Stimulated activated naive CD4-positive, alpha-beta T cell treated with Interleukin-2 at 50 U/mL for 16 hours (primary cell): ENCODE results near the gene PLEKHA1.

ENCODE experiments used
- DNase-seq: peaks from one replicate; lab custom pipeline; 2025; lab: John Stamatoyannopoulos, UW

PLEKHA1 gene

DNA sequence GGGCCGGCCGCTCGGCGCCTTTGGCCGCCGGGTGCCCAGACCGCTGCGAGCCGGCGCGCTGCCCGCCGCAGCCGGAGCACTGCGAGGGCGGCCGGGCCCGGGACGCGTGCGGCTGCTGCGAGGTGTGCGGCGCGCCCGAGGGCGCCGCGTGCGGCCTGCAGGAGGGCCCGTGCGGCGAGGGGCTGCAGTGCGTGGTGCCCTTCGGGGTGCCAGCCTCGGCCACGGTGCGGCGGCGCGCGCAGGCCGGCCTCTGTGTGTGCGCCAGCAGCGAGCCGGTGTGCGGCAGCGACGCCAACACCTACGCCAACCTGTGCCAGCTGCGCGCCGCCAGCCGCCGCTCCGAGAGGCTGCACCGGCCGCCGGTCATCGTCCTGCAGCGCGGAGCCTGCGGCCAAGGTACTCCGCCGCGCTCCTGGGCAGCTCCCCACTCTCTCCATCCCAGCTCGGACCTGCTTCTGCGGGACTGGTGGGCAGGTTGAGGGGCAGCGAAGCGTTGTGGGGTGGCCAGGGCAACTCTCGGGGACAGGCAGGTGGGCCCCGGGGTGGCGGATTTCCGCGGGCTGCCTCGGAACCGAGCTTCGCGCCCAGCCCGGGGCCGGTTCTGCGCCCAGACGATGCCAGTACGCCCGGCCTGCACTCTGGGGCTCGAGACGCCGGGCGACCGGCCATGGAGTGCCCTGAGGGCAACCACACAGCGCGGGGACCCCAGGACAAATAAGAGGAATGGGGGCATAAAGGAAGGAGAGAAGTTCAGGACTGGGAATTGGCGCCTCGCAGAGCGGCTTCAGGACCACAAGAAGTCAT is 87.4 kb downstream of the PLEKHA1 start:
- no peak for DNase-seq

DNA sequence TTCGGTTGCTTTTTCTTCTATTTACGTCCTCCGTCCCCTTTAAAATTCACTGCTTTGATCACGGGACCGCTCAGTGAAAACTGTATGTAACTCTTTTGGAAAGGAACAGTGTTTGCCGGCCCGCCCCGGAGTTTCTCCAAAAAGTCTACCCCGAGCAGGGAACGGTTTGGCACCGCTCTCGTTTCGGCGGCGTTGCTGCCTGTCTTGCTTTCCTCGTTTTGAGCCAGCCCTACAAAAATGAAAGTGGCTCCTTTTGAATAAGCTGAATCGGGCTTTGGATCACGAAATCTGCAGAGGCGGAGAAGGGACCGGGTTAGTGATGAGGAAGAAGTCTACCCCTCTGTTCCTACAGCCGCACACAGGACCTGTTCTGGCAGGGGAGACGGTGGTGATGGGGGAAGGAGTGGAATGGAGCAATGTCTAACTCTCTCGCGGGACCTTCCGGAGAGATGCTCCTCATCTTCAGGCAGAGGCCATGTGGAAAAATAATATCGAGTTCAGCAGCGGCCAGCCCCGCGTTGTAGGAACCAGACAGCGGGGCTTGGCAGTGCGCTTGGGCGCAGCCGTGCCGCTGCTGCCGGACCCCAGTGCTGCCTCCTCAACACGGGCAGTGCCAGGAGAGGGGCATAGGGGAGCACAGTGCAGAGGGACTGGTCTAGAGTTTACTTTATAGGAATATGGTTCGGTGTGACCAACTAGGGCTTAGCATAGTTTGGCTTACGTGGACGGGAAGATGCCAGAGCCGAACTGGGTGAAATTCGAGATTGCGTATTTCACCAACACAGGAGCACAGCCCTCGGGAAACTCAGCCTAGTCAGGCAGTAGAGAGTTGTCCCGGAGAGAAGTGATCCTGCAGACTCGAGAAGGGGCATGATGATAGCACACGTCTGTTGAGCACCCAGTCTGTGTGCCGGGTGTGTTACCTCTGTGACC is 88.3 kb downstream of the PLEKHA1 start:
- DNase-seq = no peak

DNA sequence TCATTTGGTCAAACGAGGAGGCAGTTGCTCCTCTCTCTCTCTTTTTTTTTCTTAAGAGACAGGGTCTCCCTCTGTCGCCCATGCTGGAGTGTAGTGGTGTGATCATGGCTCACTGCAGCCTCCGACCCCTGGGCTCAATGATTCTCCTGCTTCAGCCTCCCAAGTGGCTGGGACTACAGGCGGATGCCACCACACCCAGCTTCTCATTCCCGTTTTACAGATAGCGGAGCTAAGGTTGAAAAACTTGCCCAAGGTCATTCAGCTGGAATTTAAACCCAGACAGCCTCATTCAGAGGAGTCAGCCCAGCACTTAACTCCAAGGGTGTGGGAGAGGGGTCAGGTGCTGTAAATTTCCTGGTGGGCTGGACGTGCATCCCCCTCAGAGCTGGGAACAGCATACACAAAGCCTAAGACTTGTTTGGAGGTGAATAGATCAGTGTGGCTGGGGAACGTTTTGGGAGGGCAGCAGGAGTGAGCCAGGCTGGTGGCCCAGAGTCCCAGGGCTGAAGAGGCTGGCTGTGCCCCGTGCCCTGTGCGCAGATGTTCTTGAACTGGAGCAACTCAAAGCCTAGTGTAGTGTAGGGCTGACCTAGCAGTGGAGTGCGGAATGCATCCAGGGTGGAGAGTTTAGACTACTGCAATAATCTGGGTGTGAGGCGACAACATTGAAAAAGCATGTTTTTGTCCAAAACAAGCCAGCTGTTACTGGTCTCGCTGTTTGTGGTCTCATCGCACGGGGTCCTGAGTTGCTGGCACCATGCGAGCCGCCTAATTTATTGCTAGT is 89.2 kb downstream of the PLEKHA1 start:
- DNase-seq = no peak

DNA sequence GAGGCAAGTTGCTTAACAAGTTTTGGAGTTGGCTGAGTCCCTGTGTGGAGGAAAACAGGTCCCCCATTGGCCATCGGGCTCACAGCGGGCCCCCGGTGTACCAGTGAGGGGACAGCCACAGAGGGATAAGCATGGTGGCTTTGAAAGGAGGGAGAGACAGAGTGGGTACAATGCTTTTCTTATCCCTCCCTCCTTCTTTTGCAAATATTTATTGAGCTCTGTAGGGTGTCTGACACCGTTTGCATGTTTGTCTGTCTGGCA is 89.7 kb downstream of the PLEKHA1 start:
- no peak for DNase-seq

DNA sequence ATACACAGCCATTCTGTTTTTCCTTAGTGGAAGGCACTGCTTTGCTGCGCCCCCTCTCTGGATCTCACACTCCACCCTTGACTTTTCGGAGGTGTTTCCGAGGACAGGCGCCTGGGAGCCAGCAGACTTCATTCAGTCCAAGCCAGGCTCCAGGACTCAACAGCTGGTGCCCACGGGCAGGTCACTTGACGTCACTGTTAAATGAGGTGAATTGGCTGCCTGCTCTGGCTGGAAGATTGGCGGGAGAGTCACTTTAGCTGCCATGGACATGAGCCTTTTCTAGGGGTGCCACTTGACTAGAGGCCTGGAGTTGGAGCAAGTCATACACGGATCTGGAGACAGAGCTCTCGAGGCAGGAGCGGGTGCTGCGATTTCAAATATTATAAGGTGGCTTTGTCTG is 90.1 kb downstream of the PLEKHA1 start:
- no peak for DNase-seq

DNA sequence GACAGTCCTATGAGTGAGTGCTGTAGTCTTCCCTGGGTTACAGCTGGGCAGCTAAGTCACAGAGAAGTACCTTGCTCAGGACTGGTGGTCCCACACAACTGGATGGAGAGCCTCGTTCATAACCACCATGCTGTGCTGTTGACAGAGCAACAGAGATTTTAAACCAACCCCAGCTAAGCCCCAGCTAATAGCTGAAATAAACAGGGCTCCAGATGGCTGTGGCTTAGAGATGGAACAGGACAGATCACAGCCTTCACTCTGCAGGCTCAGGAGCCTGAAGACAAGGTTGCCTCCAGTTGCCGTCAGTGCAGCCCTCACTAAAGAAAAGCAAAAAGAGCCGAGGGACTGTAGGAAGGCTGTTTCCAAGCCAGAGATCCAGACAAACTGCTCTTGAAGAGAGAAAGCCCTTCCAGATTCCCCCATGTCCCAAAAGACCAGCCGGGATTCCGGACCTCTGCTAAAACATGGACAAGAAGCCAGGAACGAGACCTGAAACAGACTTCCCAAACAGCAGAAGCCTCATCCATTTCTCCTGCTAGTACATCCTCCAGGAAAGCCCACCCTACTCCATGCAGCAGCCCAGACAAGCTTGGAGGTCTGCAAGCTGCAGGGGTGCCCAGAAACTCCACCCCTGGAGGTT is 91.0 kb downstream of the PLEKHA1 start:
- DNase-seq = no peak

DNA sequence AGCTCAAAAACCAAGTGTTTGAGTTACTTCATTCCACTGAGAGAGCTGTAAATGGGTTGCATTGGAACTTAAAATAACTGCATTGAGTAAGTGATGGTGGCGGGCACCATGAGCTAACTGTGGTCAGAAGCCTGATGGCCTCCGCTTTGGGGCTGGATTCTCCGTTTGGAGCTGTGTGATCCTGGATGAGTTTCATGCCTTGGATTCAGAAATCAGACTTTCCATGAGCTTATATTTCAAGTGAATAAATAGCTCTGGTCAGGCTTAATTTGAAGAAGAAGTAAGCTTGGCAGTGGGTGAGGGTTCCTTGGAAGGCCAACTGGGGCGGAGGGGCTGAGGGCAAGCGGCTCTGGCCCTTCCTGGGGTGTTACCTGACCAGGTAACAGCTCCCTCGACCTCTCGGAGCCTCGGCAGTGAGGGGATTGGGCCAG is 92.5 kb downstream of the PLEKHA1 start:
- DNase-seq = no peak

DNA sequence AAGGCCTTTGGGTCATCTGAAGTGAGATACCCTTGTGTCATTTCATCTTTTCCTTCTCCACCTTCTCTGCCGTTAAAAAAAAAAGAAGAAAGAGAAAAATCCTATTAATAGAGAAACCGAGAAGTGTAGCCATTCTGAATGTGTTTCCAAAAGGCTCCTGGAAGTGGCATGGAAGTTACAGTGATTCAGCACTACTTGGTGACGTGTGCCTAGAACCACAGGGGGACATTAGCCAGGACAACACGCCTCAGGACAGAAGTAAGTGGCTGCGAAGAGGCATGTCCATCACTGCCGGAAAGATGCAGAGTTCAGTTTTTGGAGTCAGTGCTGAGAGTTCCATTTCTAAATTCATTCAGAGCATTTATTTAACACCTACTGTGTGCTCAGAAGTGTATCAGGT is 93.2 kb downstream of the PLEKHA1 start:
- DNase-seq = no peak

DNA sequence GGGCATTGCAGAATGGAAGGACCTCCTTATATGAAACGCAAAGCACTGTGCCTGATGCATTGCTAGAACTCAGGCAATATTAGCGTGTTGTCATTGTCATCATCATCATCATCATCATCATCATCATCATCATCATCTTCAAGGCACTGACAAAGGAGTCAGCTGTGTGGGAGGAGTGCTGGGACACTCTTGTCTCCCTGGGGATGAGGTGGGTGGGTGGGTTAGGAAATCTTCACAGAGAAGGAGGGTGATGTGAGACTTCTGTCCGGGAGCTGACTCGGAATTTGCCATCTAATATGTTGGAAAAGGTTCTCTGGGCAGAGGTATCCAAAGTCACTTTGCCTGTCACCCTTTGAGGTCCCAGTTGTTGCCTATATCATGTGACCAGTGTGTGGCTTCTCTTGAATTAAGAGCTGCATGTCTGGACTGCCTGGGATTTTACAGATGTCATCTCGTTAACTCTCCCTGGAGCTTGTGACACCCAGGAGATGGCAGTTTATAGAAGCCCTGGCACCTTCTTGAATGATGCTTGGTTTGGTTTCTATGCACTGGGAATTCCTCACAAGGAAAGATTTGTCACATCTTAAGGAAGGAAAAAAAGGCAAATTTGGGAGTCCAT is 93.9 kb downstream of the PLEKHA1 start:
- no peak for DNase-seq

DNA sequence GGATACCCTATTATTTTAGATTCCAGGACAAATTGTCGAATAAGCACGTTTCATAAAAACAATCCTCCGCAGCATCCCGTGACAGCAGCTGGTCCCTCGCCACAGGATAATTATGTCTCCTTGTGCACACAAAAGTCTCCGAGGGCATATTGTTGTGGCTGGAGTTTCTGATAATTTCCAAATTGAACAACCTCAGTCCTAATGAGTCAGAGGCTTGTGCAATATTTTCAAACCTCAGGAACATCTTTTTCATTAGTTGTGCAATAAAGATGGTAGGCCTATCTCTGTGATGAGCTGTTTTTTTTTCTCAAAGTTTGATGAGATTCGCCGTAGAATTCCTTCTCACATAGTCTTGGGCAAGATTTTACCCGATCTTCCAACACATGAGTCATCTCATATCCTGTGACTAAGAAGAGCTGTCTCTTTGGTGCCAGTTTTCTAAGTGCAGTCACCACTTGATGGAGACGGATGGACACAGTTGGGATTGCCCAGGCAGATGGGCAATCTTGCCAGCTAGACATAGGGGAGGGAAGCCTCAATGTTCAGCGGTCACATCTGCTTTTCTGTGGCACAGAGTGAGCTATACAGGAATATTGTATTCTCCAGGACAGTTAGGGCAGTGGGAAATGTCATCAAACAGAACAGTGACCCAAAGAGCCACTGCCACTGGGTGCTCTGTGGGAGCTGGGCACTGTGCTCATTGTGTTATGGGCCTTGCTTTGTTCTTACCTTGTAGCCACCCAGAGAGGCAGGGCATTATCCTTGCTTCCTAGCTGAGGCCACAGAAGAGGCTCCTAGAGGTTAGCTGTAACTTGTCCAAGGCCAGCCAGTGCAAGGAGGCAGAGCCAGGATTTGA is 94.6 kb downstream of the PLEKHA1 start:
- no peak for DNase-seq

DNA sequence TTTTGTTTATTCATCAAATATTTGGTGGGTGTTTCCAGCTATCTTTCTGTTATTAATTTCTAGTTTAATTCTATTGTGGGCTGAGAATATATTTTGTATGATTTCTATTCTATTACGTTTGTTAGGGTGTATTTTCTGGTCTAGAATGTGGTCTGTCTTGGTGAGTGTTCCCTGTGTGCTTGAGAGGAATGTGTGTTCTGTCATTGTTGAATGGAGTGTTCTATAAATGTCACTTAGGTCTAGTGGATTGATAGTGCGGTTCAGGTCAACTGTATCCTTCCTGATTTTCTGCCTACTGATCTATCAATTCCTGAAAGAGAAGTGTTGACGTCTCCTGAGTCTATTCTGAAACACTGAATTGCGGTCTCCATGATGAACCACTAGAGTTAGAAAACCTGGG is 95.3 kb downstream of the PLEKHA1 start:
- no peak for DNase-seq

DNA sequence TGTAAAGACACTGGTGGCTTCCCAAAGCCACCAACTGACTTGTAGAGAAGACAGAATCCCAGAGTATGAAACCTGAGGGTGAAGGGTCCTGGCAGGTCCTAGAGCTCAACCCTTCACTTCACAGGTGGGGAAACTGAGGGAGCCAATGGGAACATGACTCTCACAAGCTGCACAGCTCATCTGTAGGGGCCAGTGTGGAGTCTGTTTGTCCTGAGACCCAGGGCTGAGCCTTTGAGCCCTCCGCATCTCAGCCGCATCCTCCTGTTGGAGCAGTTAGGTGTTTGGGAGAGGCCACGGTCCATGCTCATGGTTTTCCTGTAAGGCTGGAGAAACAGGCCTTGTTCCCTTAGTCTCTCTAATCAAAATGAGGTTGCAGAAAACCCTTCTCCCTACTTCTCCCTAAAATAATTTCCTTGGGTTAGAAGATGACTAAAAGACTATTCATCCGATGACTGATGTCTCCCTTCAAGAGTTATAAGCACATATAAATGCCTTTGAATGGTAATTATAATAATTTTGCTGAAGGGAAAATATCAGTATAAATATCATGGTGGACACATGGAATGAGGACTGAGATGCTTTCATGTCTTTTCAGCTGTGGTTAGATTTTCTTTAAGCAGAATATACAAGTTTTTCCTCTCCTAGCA is 97.1 kb downstream of the PLEKHA1 start:
- DNase-seq = no peak

DNA sequence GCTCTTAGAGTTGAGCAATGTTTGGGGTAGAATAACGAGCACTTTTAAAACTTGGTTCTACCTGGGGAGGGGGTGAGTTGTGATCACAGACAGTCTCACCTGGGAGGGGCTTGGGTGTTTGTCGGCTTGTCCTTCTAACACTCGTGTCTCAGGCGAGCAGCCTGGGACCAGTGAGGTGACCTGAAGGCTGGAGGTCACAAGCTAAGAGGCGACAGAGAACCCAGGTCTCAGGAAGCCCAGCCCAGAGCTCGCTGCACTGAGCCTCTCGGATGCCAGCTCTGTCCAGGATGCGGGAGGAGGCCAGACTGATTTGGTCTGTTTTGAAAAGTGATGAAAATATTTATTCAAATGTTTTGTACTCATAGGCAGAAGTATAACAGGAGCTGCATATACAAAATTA is 98.6 kb downstream of the PLEKHA1 start:
- DNase-seq = no peak

DNA sequence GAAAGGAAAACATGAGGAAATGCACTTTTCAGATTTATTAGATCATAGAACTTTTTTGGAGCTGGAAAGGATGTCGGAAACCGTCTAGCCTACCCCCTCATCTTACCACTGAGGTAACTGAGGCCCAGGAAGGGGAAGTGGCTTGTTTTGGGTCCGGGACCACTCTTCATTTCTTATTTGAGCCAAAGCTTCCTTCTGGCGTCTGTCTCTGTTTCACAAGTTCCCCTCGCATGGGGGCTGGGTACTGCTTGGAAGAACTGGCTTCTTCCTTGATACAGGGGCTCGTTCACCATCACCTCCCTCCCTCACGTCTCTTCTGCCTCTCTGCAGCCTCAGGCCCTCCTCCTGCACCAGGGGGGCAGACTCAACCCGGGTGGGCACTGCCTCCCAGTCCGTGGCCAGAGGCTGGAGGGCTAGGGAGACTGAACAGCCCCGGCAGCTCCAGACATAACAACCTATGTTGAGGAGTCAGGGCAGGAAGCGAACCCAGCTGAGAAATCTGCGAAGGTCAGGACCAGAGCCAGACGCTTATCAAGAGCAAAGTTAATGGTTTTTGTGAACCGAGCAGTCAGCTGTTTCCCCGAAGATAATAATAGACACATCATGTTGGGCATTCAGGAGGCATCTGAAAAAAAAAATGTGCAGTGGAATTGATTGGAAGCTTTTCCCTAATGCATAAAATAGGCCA is 99.8 kb downstream of the PLEKHA1 start:
- no peak for DNase-seq

DNA sequence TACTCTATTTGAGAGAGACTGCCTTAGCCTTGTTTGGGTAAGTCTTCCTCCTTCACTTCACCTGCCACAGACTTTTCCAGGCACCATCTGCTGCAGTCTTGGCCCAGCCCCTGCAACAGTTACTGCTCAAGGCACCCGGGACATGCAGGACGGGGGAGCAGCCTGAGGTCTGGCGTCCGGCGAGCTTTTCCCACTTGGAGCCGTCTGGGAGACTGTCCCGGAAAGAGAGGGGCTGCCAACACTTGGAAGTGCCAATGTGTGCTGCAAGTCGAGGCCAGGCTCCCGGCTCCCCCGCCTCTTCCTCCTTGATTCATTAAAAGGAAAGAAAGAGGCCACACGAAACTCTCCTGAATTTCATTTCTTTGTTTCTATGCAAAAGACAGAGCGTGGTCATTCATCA is 100.6 kb downstream of the PLEKHA1 start:
- DNase-seq = no peak

DNA sequence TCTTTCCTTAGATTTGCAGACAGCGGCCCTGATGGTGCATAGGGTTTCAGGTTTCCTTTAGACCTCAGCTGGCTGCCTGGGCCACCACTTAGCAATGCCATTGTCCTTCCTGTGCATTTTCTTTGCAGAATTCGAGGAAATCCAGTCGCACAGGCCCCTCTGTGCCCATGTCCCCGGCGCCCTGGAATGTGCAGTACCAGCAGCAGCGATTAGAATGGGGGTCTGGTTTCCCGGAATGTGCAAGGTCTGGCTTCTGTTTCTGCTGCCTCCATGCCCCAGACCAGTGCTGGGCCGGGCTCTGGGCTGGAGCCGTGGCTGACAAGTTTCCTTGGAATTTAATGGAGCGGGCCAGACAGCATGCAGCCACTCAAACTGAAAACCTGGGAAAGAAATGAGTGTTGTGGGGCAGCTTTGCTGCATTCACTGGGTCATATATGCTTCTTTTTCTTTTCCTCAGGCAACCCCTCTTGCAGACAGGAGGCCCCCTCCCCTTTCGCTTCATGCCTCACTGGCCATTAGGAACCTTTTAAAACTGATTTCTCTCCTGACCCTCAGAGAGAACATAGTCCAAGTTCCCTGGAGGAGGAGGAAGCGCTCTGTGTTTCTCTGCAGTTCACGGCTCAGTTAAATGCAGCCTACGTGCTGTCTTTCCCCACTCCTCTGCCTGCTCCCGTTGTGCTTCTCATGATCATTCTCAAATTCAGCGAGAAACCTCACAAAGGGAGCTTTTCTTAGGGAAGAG is 101.3 kb downstream of the PLEKHA1 start:
- no peak for DNase-seq

DNA sequence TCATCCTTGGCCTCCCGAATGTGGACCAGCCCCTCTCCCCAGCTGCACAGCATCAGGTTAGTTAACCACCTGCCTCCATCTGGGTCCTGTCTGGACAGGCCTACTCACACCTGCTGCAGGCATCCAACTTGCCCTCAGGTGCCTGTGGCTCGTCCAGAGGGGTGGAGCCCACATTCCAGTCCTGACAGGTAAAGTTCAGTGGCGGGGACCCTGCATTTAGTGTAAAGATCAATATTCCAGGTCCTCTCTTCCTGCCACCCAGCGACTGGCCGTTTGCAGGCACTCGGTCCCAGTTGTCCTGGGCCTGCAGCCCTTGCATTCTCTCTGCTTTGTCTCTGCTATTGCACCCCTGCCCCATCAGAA is 101.8 kb downstream of the PLEKHA1 start:
- DNase-seq = no peak

DNA sequence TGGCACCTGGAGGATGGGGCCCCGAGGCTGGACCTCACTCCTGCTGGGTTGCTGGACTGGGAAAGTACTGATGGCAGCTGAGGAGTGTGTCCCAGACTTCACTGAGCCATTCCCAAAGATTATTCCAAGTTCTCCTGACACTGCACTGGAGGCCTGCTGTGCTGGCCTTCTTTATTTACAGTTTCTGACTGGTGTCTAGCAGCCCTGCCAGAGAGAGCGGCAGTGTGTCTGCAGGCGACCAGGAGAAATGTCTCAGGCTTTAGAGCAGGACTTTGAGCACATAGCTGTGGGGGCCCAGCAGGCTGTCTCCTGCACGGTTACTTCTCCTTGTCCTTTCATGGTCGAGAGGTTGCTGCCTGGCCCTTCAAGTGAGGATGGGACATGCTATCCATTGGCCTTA is 102.9 kb downstream of the PLEKHA1 start:
- no peak for DNase-seq

DNA sequence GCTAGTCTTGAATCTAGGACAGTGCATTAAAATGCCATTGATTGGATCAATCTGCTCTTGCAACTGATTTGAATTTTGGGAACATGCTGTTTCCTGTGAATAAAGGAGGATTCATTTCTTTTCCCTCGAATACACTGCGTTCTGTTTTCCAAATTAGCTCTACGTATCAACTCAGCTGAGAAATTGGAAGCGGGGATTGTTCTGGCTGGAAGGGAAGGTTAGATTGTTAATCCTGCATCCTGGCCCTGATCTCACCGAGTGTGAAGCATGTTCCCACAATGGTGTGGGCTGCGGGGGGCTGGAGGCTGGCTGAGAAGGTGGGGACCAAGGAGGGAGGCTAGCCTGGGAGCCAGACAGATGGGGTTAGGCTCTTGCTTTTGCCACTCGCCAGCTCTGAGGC is 104.5 kb downstream of the PLEKHA1 start:
- DNase-seq = no peak
